ENCODE data around the gene FAM3D.

FAM3D gene

GRCh38 chr3:58693940-58694850 lies 27.6 kb upstream of the FAM3D start:
- DNase-seq (ENCODE audit: low read depth) = no peak
- TF ChIP-seq CTCF (IDR thresholded peaks at IDR 0.05; ENCODE audit: control insufficient read depth, extremely low read depth, insufficient read depth) = no peak
- no peak overlapping the region for H3K4me3 ChIP-seq (ENCODE audit: low read depth, low read length)

DNA sequence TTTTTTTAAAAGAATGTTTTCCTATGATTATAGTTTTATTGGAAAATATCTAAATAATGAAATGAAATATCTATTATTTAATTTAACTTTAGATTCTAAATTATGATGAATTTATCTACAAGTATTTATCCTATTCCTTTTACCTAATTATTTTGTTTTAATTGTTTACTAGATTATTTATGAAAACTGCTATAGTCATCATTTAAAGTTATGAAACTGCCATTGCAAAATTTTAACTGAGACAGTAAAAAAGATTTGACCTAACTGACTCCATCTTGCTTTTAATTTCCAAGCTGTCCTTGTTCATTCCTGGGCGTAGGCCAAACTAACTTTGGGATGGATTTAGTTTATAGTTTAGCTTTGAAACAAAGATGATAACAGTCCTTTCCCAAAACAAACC lies 25.9 kb upstream of the FAM3D start:
- DNase-seq (ENCODE audit: low read depth) = no peak
- TF ChIP-seq CTCF (IDR thresholded peaks at IDR 0.05; ENCODE audit: control insufficient read depth, extremely low read depth, insufficient read depth) = no peak
- H3K4me3 ChIP-seq (ENCODE audit: low read depth, low read length) = no peak overlapping the region

GRCh38 chr3:58691997-58692396 lies 25.4 kb upstream of the FAM3D start:
- DNase-seq (ENCODE audit: low read depth) = no peak
- TF ChIP-seq CTCF (IDR thresholded peaks at IDR 0.05; ENCODE audit: control insufficient read depth, extremely low read depth, insufficient read depth) = no peak
- H3K4me3 ChIP-seq (ENCODE audit: low read depth, low read length) = no peak overlapping the region

GRCh38 chr3:58690490-58690889 lies 23.9 kb upstream of the FAM3D start:
- no peak for TF ChIP-seq CTCF (IDR thresholded peaks at IDR 0.05; ENCODE audit: control insufficient read depth, extremely low read depth, insufficient read depth)
- no peak overlapping the region for H3K4me3 ChIP-seq (ENCODE audit: low read depth, low read length)
- no peak for DNase-seq (ENCODE audit: low read depth)

DNA sequence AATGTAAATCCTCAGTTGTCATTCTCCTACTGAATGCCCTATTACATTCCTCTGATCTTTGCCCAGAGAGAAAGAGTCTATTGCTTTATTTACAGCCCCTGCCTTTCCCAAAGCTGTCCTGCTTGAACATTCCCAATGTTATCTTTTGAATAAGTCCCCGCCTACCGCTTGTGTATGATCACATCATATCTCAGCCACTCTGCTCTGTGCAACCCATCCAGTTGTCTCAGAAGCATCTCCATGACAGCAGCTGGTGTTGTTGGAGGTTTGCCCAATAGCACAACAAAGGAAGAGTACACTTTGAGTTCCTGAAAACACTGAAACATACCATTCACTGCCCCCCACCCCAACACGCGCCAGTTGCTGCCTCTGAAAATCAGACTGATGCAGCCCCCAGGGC lies 22.0 kb upstream of the FAM3D start:
- H3K4me3 ChIP-seq (ENCODE audit: low read depth, low read length) = no peak overlapping the region
- no peak for DNase-seq (ENCODE audit: low read depth)
- no peak for TF ChIP-seq CTCF (IDR thresholded peaks at IDR 0.05; ENCODE audit: control insufficient read depth, extremely low read depth, insufficient read depth)

- TF ChIP-seq CTCF (IDR thresholded peaks at IDR 0.05; ENCODE audit: control insufficient read depth, extremely low read depth, insufficient read depth) = no peak
- H3K4me3 ChIP-seq (ENCODE audit: low read depth, low read length) = no peak overlapping the region
- DNase-seq (ENCODE audit: low read depth) = no peak
These were observed 20.3 kb upstream of the FAM3D start for GRCh38 chr3:58686847-58687246.

GRCh38 chr3:58685641-58686040 lies 19.1 kb upstream of the FAM3D start:
- no peak for TF ChIP-seq CTCF (IDR thresholded peaks at IDR 0.05; ENCODE audit: control insufficient read depth, extremely low read depth, insufficient read depth)
- DNase-seq (ENCODE audit: low read depth) = no peak

More at GRCh38 chr3:58685641-58686040, 19.1 kb upstream of the FAM3D start:
- H3K4me3 ChIP-seq (ENCODE audit: low read depth, low read length) = no peak overlapping the region
